HUES6 (cell line): Measurements from ENCODE around the gene ADCY6.
"Not testable (repeated sequence)": the region's sequence is repeated elsewhere in the genome, so short reads cannot be mapped to it uniquely, and the experiment has no call there.

ENCODE experiments used
- H3K27ac ChIP-seq: 2 replicates; pipeline ENCODE4 v1.7.0; 2013; ENCODE audit warnings: low read depth, mild to moderate bottlenecking, low read length, inconsistent platforms
- H3K27me3 ChIP-seq: 2 replicates; pipeline ENCODE4 v1.6.1; 2013; ENCODE audit warnings: low read length; ENCODE audit not compliant: control insufficient read depth, insufficient read depth
- H3K36me3 ChIP-seq: 2 replicates; pipeline ENCODE4 v1.6.1; 2013; ENCODE audit warnings: low read length; ENCODE audit not compliant: control insufficient read depth, insufficient read depth
- H3K4me1 ChIP-seq: 2 replicates; pipeline ENCODE4 v1.6.1; 2013; ENCODE audit warnings: low read length; ENCODE audit not compliant: control insufficient read depth, insufficient read depth
- H3K4me3 ChIP-seq: 2 replicates; pipeline ENCODE4 v1.5.1; 2013; ENCODE audit warnings: low read depth, low read length
- H3K9ac ChIP-seq: one replicate; pipeline ENCODE4 v1.6.1; 2013; ENCODE audit warnings: mild to moderate bottlenecking, low read length
- H3K9me3 ChIP-seq: 2 replicates; pipeline ENCODE4 v1.6.1; 2013; ENCODE audit warnings: low read depth, low read length; ENCODE audit not compliant: control insufficient read depth, insufficient read depth

The ADCY6 gene

GRCh38 chr12:48744251-48745008 lies 44.5 kb downstream of the ADCY6 start:
- H3K4me1 ChIP-seq, result no peaks in the 10 kb centered on the region
- no peaks in the 10 kb centered on the region for H3K36me3 ChIP-seq
- no peaks in the 10 kb centered on the region for H3K9me3 ChIP-seq
- no peak overlapping the region for H3K9ac ChIP-seq
- H3K27ac ChIP-seq, result no peak overlapping the region
- no peaks in the 10 kb centered on the region for H3K27me3 ChIP-seq
- H3K4me3 ChIP-seq, result no peak overlapping the region

- no peak overlapping the region for H3K9ac ChIP-seq
- no peaks in the 10 kb centered on the region for H3K27me3 ChIP-seq
- no peaks in the 10 kb centered on the region for H3K4me1 ChIP-seq
- no peaks in the 10 kb centered on the region for H3K36me3 ChIP-seq
- H3K4me3 ChIP-seq, result no peak overlapping the region
- H3K9me3 ChIP-seq, result no peaks in the 10 kb centered on the region
- no peak overlapping the region for H3K27ac ChIP-seq
Observed at GRCh38 chr12:48739618-48740269, 49.1 kb downstream of the ADCY6 start.

- H3K4me3 ChIP-seq, result no peak overlapping the region
- H3K9me3 ChIP-seq, result no peaks in the 10 kb centered on the region
- H3K36me3 ChIP-seq, result no peaks in the 10 kb centered on the region
- no peak overlapping the region for H3K9ac ChIP-seq
- no peak overlapping the region for H3K27ac ChIP-seq
- H3K4me1 ChIP-seq, result no peaks in the 10 kb centered on the region
- no peaks in the 10 kb centered on the region for H3K27me3 ChIP-seq
Observed at GRCh38 chr12:48736456-48736855, 52.4 kb downstream of the ADCY6 start.

GRCh38 chr12:48728807-48729206 lies 60.1 kb downstream of the ADCY6 start:
- no peaks in the 10 kb centered on the region for H3K4me1 ChIP-seq
- H3K36me3 ChIP-seq, result no peaks in the 10 kb centered on the region
- no peaks in the 10 kb centered on the region for H3K27me3 ChIP-seq
- H3K27ac ChIP-seq, result no peak overlapping the region
- H3K4me3 ChIP-seq, result no peak overlapping the region
- no peak overlapping the region for H3K9ac ChIP-seq
- no peaks in the 10 kb centered on the region for H3K9me3 ChIP-seq

- not testable (repeated sequence) for H3K4me3 ChIP-seq, H3K36me3 ChIP-seq, H3K27ac ChIP-seq, H3K27me3 ChIP-seq, H3K9ac ChIP-seq, H3K4me1 ChIP-seq
- peaks cover 20% of the 10 kb centered on the region for H3K9me3 ChIP-seq
Observed at GRCh38 chr12:48720737-48721136, 68.2 kb downstream of the ADCY6 start.

- not testable (repeated sequence) for H3K27ac ChIP-seq, H3K4me1 ChIP-seq, H3K36me3 ChIP-seq, H3K9ac ChIP-seq, H3K27me3 ChIP-seq, H3K4me3 ChIP-seq
- peaks cover 20% of the 10 kb centered on the region for H3K9me3 ChIP-seq
Observed at GRCh38 chr12:48720171-48720570, 68.7 kb downstream of the ADCY6 start.

- not testable (repeated sequence) for H3K27ac ChIP-seq, H3K4me1 ChIP-seq, H3K4me3 ChIP-seq, H3K36me3 ChIP-seq, H3K27me3 ChIP-seq, H3K9ac ChIP-seq
- H3K9me3 ChIP-seq, result peaks cover 20% of the 10 kb centered on the region
Observed at GRCh38 chr12:48719002-48719401, 69.9 kb downstream of the ADCY6 start.

GRCh38 chr12:48717252-48717695 lies 71.6 kb downstream of the ADCY6 start:
- peak overlapping the region; percentile 89 for H3K27ac ChIP-seq
- H3K36me3 ChIP-seq, result peaks cover 22% of the 10 kb centered on the region

GRCh38 chr12:48716493-48717251 lies 72.2 kb downstream of the ADCY6 start, which contains the start of gene CCNT1:
CCNT1 (minus strand) TSS chr12:48716707; CDS start chr12:48716675, 32 bp downstream.
- peaks cover 17% of the 10 kb centered on the region for H3K9me3 ChIP-seq
- H3K4me3 ChIP-seq, result peak within 1 kb of the TSS; percentile 88
- peak within 1 kb of the TSS; percentile 96 for H3K9ac ChIP-seq
- H3K27ac ChIP-seq, result peak within 1 kb of the TSS; percentile 89
- H3K36me3 ChIP-seq, result peaks cover 26% of the 10 kb centered on the region
- H3K27me3 ChIP-seq, result no peaks in the 10 kb centered on the region
- H3K4me1 ChIP-seq, result peaks cover 3% of the 10 kb centered on the region; the same call in 1 of the 2 replicates

More at GRCh38 chr12:48717252-48717695, 71.6 kb downstream of the ADCY6 start:
- peaks cover 20% of the 10 kb centered on the region for H3K9me3 ChIP-seq
- no peaks in the 10 kb centered on the region for H3K27me3 ChIP-seq
- peak overlapping the region; percentile 88 for H3K4me3 ChIP-seq
- H3K9ac ChIP-seq, result peak overlapping the region; percentile 96
- H3K4me1 ChIP-seq, result peaks cover 3% of the 10 kb centered on the region; the same call in 1 of the 2 replicates
